Panc1 (cell line): ENCODE data around the gene NPAS2. TPM values are rescaled to one million over a fixed set of nuclear protein-coding genes. Genes with fewer than 3 reads are reported as not detected.

ENCODE experiments used
- ATAC-seq: fragments of 200-7000 bp; cut with Tn5 transposase; 2 replicates; pipeline ENCODE4 v1.9.1; 2020; ENCODE audit warnings: mild to moderate bottlenecking, moderate library complexity
- BruUV-seq: library from RNA; stranded (reverse); fragments of 400-500 nt; replicated peaks from 2 replicates; lab custom pipeline; 2021; lab: Mats Ljungman, UMichigan
- CTCF ChIA-PET: fragments of 300-600 bp; sonication (Branson Sonifier 250); formaldehyde crosslinking; loops from one replicate; lab custom pipeline; 2022; ENCODE audit warnings: antibody characterized with exemption; lab: Charles Lee
- POLR2A ChIA-PET: fragments of 300-600 bp; sonication (Branson Sonifier 250); formaldehyde crosslinking; loops from one replicate; lab custom pipeline; 2022; ENCODE audit warnings: antibody characterized with exemption; lab: Charles Lee
- DNase-seq: peaks from one replicate; pipeline ENCODE4 v3.0.0-alpha.2; 2010; ENCODE audit warnings: low read depth, low spot score
- H3K27ac ChIP-seq: 2 replicates; pipeline ENCODE4 v1.5.1; 2011; ENCODE audit warnings: mild to moderate bottlenecking, low read length, inconsistent platforms
- H3K27me3 ChIP-seq: fragments of 200-500 bp; sonication (Bioruptor generic); 2 replicates; pipeline ENCODE4 v1.6.0; 2014; ENCODE audit warnings: low read length, inconsistent platforms; ENCODE audit not compliant: control insufficient read depth, insufficient read depth
- H3K36me3 ChIP-seq: fragments of 200-500 bp; sonication (Bioruptor generic); 2 replicates; pipeline ENCODE4 v1.5.1; 2014; ENCODE audit warnings: inconsistent platforms, mild to moderate bottlenecking, low read length, moderate library complexity; ENCODE audit not compliant: control insufficient read depth, insufficient read depth
- H3K4me1 ChIP-seq: 2 replicates; pipeline ENCODE4 v1.5.1; 2011; ENCODE audit warnings: inconsistent platforms, mild to moderate bottlenecking, low read length, moderate library complexity; ENCODE audit not compliant: control insufficient read depth, insufficient read depth
- H3K4me3 ChIP-seq, 2 experiments: 2 replicates each; pipeline ENCODE4 v1.5.1; 2011 to 2012; ENCODE audit warnings: low read depth in 2 of 2, low read length in 2 of 2, mild to moderate bottlenecking in 2 of 2, inconsistent platforms in 1 of 2, moderate library complexity in 1 of 2
- H3K9me3 ChIP-seq: fragments of 200-500 bp; sonication (Bioruptor generic); 2 replicates; pipeline ENCODE4 v1.5.1; 2014; ENCODE audit warnings: low read depth, mild to moderate bottlenecking, inconsistent platforms, low read length, moderate library complexity; ENCODE audit not compliant: control insufficient read depth, insufficient read depth
- CTCF ChIP-seq: fragments of 450-650 bp; IDR thresholded peaks from 2 replicates; pipeline ENCODE4 v1.5.1; 2017; ENCODE audit warnings: mild to moderate bottlenecking
- POLR2AphosphoS5 ChIP-seq: IDR thresholded peaks from 2 replicates; pipeline ENCODE4 v1.6.1; 2012; ENCODE audit warnings: mild to moderate bottlenecking, low read depth, low read length, moderate library complexity
- SIN3A ChIP-seq: IDR thresholded peaks from 2 replicates; pipeline ENCODE4 v1.6.1; 2012; ENCODE audit warnings: low read depth, mild to moderate bottlenecking, low read length, moderate library complexity, borderline replicate concordance; ENCODE audit not compliant: insufficient read depth
- TCF7L2 ChIP-seq: IDR thresholded peaks from 2 replicates; pipeline ENCODE4 v1.6.1; 2011; ENCODE audit warnings: mild to moderate bottlenecking, low read depth, low read length, inconsistent platforms
- in situ Hi-C: cut with HindIII; loops from 2 replicates; pipeline ENCODE4 v1.10.0; 2016; ENCODE audit warnings: low sequenced_read_pairs, low pct_unique_long_range_greater_than_20kb
- intact Hi-C: fragments of 100-400 bp; cut with micrococcal nuclease; formaldehyde crosslinking; loops from one replicate; pipeline ENCODE4 v1.10.0; 2022; ENCODE audit not compliant: unreplicated experiment
- total RNA-seq: library from RNA; stranded (reverse); gene quantifications from one replicate; pipeline ENCODE4 v1.2.1, GENCODE V29; 2021; ENCODE audit not compliant: unreplicated experiment
- TF ChIP-seq, protein P1 (sequence below), 2 experiments: IDR thresholded peaks; 2 replicates each; pipeline ENCODE4 v1.6.1; 2011 to 2012; ENCODE audit warnings: low read depth in 2 of 2, control low read depth in 1 of 2, low read length in 1 of 2, mild to moderate bottlenecking in 1 of 2, moderate library complexity in 1 of 2; ENCODE audit not compliant: insufficient read depth in 1 of 2

The NPAS2 gene
- total RNA-seq, 1 experiment from 2014 or later, result 72.8 TPM

- DNase-seq, result no peak
- Histone ChIP-seq H3K27ac (no peak overlapping the region), H3K9me3 (no peaks in the 10 kb centered on the region), H3K4me1 (no peaks in the 10 kb centered on the region), H3K27me3 (no peaks in the 10 kb centered on the region), H3K36me3 (peaks cover 4% of the 10 kb centered on the region; the same call in 1 of the 2 replicates), H3K4me3 (no peak overlapping the region)
- ATAC-seq, result no peak
- BruUV-seq, result no TSS peak
- POLR2A ChIA-PET, result no interaction called here
- in situ Hi-C loops (no loop called here), intact Hi-C loops (no loop called here)
- TF ChIP-seq TCF7L2 (no peak), CTCF (no peak)
- CTCF ChIA-PET, result no interaction called here
These were observed 155.5 kb downstream of the NPAS2 start for GRCh38 chr2:100975521-100975785.

- ATAC-seq, result no peak
- Histone ChIP-seq H3K27ac (no peak overlapping the region), H3K27me3 (no peaks in the 10 kb centered on the region), H3K4me3 (no peak overlapping the region), H3K9me3 (no peaks in the 10 kb centered on the region), H3K36me3 (peaks cover 4% of the 10 kb centered on the region; the same call in 1 of the 2 replicates), H3K4me1 (no peaks in the 10 kb centered on the region)
- ChIA-PET POLR2A (no interaction called here), CTCF (no interaction called here)
- DNase-seq, result no peak
- in situ Hi-C loops (no loop called here), intact Hi-C loops (no loop called here)
- no TSS peak for BruUV-seq
- TF ChIP-seq CTCF (no peak), TCF7L2 (no peak), POLR2AphosphoS5 (no peak), SIN3A (no peak)
- TF ChIP-seq, protein P1, sequence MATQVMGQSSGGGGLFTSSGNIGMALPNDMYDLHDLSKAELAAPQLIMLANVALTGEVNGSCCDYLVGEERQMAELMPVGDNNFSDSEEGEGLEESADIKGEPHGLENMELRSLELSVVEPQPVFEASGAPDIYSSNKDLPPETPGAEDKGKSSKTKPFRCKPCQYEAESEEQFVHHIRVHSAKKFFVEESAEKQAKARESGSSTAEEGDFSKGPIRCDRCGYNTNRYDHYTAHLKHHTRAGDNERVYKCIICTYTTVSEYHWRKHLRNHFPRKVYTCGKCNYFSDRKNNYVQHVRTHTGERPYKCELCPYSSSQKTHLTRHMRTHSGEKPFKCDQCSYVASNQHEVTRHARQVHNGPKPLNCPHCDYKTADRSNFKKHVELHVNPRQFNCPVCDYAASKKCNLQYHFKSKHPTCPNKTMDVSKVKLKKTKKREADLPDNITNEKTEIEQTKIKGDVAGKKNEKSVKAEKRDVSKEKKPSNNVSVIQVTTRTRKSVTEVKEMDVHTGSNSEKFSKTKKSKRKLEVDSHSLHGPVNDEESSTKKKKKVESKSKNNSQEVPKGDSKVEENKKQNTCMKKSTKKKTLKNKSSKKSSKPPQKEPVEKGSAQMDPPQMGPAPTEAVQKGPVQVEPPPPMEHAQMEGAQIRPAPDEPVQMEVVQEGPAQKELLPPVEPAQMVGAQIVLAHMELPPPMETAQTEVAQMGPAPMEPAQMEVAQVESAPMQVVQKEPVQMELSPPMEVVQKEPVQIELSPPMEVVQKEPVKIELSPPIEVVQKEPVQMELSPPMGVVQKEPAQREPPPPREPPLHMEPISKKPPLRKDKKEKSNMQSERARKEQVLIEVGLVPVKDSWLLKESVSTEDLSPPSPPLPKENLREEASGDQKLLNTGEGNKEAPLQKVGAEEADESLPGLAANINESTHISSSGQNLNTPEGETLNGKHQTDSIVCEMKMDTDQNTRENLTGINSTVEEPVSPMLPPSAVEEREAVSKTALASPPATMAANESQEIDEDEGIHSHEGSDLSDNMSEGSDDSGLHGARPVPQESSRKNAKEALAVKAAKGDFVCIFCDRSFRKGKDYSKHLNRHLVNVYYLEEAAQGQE (IDR thresholded peaks at IDR 0.05; ENCODE audit: insufficient read depth in 1 of 2, low read depth in 2 of 2, low read length in 1 of 2), result no peak
These were observed 156.1 kb downstream of the NPAS2 start for GRCh38 chr2:100976061-100976460.
